SK-N-MC (cell line): ENCODE results near the gene LY6G6C.

Experiments
- EZH2 ChIP-seq: fragments of 200-600 bp; sonication (generic); IDR thresholded peaks from one replicate; pipeline ENCODE4 v1.6.1; 2017; ENCODE audit warnings: antibody characterized with exemption
- POLR2AphosphoS5 ChIP-seq: IDR thresholded peaks from 2 replicates; pipeline ENCODE4 v1.6.1; 2012; ENCODE audit warnings: mild to moderate bottlenecking, low read depth, low read length, borderline replicate concordance

DNA sequence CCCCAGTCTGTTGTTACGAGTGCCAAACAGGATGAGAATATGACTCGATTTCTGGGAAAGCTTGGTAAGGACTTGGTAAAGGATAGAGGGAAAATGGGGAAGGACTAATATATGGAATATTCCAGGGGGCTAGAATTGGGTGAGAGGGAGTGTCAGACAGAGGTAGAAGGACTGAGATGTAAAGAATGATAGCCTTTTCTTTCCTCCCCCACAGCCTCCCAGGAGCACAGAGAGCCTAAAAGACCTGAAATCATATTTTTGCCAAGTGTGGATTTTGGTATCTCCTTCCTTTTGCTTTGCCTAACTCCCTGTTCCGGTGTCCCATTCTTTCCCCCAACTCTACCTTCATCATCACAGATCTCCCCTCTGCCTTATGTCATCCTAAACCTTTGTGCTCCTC lies 21.3 kb upstream of the LY6G6C start:
- TF ChIP-seq EZH2 = no peak
- no peak for TF ChIP-seq POLR2AphosphoS5
